Esophagus muscularis mucosa (tissue), 3 donors: ENCODE results near the gene EIF5B.

ENCODE experiments used
- CTCF ChIP-seq, 3 experiments: fragments of 200-600 bp in 2 of 3; fragments of 450-650 bp in 1 of 3; sonication (generic) in 2 of 3; IDR thresholded peaks; one replicate each; pipeline ENCODE4 v1.5.1; 2017 to 2019; ENCODE audit warnings: antibody characterized with exemption in 3 of 3, mild to moderate bottlenecking in 2 of 3, moderate library complexity in 1 of 3
- POLR2A ChIP-seq: fragments of 450-650 bp; IDR thresholded peaks from one replicate; pipeline ENCODE4 v1.6.1; 2017; ENCODE audit warnings: antibody characterized with exemption, moderate library complexity, mild to moderate bottlenecking, low read depth

DNA sequence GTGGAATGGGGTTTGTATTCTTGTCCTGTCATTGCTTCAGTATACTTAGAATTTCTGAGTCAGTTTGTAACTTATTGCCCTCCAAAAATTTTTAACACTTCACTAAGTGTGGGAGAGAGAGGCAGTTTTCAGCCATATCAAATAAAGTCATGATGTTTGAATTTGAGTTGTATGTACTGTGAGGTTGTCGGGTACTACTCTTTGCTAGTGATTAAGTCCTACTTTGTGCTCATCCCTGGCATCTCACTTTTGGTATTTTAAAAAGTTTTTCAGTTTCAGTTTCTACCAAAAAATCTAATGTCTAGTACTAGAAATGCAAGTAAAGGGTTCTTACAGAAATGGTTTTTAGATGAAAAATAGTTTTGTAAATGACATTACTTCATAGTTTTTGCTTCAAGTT is 40.7 kb downstream of the EIF5B start:
- no peak for TF ChIP-seq CTCF (IDR thresholded peaks at IDR 0.05)
- no peak for TF ChIP-seq POLR2A
